Gastrocnemius medialis (tissue), 4 donors: ENCODE measurements around the gene CROCC.
"Not testable (repeated sequence)": the region's sequence is repeated elsewhere in the genome, so short reads cannot be mapped to it uniquely, and the experiment has no call there.

Experiments used
- POLR2A ChIP-seq, 2 donors: fragments of 450-650 bp; IDR thresholded peaks; one replicate each; pipeline ENCODE4 v1.6.1; 2017; ENCODE audit warnings: antibody characterized with exemption in 2 of 2, mild to moderate bottlenecking in 2 of 2, moderate library complexity in 2 of 2
- TF ChIP-seq, protein P1 (sequence below), 5 experiments: fragments of 450-650 bp in 3 of 5; fragments of 200-600 bp in 2 of 5; sonication (generic) in 2 of 5; IDR thresholded peaks in 4 of 5; conservative IDR thresholded peaks in 1 of 5; 1 replicate in 4 of 5; 2 replicates in 1 of 5; pipeline ENCODE4 v1.5.1; 2016 to 2019; ENCODE audit warnings: antibody characterized with exemption in 5 of 5, mild to moderate bottlenecking in 3 of 5, moderate library complexity in 3 of 5

DNA sequence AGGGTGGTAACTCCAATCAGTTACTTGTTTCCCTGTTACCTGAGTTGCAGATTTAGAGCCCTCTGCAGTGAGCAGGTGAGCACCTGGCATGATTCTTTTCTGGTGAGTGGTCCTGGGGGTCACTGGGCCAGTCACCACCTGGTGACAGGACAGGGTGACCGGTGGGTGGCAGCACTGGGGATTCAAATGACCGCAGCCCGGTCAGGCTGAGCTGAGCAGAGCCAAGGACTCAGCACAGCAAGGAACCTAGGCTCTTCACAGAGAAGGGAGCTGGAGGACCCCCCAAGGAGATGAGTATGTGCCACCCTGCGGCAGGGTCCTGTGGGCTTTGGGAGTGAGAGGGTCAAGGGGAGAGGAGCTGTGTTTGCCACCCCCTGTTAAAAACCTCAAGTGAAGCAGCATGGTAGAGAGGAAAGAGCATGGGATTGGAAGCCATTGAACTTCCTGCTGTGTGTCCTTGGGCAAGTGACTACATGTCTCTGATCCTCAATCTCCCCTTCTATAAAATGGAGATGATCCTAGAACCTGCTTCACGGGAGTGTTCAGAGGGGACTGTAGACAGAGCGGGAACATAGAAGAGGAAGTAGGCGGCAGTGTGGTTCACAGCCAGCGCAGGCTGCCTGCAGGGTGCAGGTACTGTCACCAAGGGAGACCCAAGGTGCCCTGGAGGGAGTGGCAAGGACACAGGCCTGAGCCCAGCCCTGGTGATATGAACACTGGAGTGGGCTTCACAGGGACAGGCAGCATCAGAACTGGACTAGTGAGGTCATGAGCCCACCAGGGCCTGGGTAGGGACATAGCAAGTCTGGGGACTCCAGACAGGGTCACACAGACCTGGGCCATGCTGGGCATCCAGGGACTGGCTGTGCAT, 9.6 kb upstream of the CROCC start:
- TF ChIP-seq, protein P1, sequence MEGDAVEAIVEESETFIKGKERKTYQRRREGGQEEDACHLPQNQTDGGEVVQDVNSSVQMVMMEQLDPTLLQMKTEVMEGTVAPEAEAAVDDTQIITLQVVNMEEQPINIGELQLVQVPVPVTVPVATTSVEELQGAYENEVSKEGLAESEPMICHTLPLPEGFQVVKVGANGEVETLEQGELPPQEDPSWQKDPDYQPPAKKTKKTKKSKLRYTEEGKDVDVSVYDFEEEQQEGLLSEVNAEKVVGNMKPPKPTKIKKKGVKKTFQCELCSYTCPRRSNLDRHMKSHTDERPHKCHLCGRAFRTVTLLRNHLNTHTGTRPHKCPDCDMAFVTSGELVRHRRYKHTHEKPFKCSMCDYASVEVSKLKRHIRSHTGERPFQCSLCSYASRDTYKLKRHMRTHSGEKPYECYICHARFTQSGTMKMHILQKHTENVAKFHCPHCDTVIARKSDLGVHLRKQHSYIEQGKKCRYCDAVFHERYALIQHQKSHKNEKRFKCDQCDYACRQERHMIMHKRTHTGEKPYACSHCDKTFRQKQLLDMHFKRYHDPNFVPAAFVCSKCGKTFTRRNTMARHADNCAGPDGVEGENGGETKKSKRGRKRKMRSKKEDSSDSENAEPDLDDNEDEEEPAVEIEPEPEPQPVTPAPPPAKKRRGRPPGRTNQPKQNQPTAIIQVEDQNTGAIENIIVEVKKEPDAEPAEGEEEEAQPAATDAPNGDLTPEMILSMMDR (IDR thresholded peaks at IDR 0.05 in 4 of 5, conservative IDR thresholded peaks at IDR 0.05 in 1 of 5) = not testable (repeated sequence)
- TF ChIP-seq POLR2A (IDR thresholded peaks at IDR 0.05) = not testable (repeated sequence)
